Mesendoderm (in vitro differentiated cells): ENCODE data around the gene OSBPL6.

Experiments
- DNase-seq: peaks from one replicate; pipeline ENCODE4 v3.0.0; 2013
- H2AK5ac ChIP-seq: 2 replicates; pipeline ENCODE4 v1.6.1; 2013; ENCODE audit warnings: low read length, inconsistent platforms
- H2BK120ac ChIP-seq: 2 replicates; pipeline ENCODE4 v1.6.1; 2013; ENCODE audit warnings: low read depth, mild to moderate bottlenecking, low read length, moderate library complexity, mixed read lengths
- H2BK15ac ChIP-seq: replicated peaks from 2 replicates; pipeline ENCODE4 v1.6.1; 2013; ENCODE audit warnings: low read depth, mild to moderate bottlenecking, moderate library complexity
- H2BK5ac ChIP-seq: 2 replicates; pipeline ENCODE4 v1.6.1; 2013; ENCODE audit warnings: low read length, inconsistent platforms
- H3K18ac ChIP-seq: 2 replicates; pipeline ENCODE4 v1.6.1; 2013; ENCODE audit warnings: mild to moderate bottlenecking, low read length, mixed read lengths
- H3K23ac ChIP-seq: one replicate; pipeline ENCODE4 v1.6.1; 2013; ENCODE audit warnings: low read length
- H3K27ac ChIP-seq: 2 replicates; pipeline ENCODE4 v1.5.1; 2013; ENCODE audit warnings: low read depth, mild to moderate bottlenecking, inconsistent platforms, low read length, moderate library complexity
- H3K27me3 ChIP-seq: 2 replicates; pipeline ENCODE4 v1.6.1; 2013; ENCODE audit warnings: low read length, control low read depth, mild to moderate bottlenecking, inconsistent platforms; ENCODE audit not compliant: insufficient read depth, poor library complexity
- H3K36me3 ChIP-seq: 2 replicates; pipeline ENCODE4 v1.6.1; 2013; ENCODE audit warnings: low read length, inconsistent platforms; ENCODE audit not compliant: control insufficient read depth, insufficient read depth
- H3K4ac ChIP-seq: one replicate; pipeline ENCODE4 v1.6.1; 2013; ENCODE audit warnings: low read depth, mild to moderate bottlenecking, low read length, moderate library complexity
- H3K4me1 ChIP-seq: 2 replicates; pipeline ENCODE4 v1.6.1; 2013; ENCODE audit warnings: low read depth, low read length, inconsistent platforms; ENCODE audit not compliant: control insufficient read depth
- H3K4me2 ChIP-seq: 2 replicates; pipeline ENCODE4 v1.6.1; 2013; ENCODE audit warnings: low read length
- H3K4me3 ChIP-seq: 2 replicates; pipeline ENCODE4 v1.5.1; 2013; ENCODE audit warnings: mild to moderate bottlenecking, low read length
- H3K56ac ChIP-seq: one replicate; pipeline ENCODE4 v1.6.1; 2013; ENCODE audit warnings: low read length
- H3K79me1 ChIP-seq: 2 replicates; pipeline ENCODE4 v1.6.1; 2013; ENCODE audit warnings: low read length, inconsistent platforms
- H3K79me2 ChIP-seq: 2 replicates; pipeline ENCODE4 v1.6.1; 2013; ENCODE audit warnings: mild to moderate bottlenecking, low read length; ENCODE audit not compliant: control insufficient read depth, insufficient read depth
- H3K9ac ChIP-seq: 2 replicates; pipeline ENCODE4 v1.6.1; 2013; ENCODE audit warnings: low read length, inconsistent platforms
- H4K5ac ChIP-seq: one replicate; pipeline ENCODE4 v1.6.1; 2013; ENCODE audit warnings: low read length
- H4K8ac ChIP-seq: one replicate; pipeline ENCODE4 v1.6.1; 2013; ENCODE audit warnings: low read depth, mild to moderate bottlenecking, control low read depth, low read length, moderate library complexity
- WGBS: extraction: QIAGEN DNeasy Blood & Tissue Kit; methylation state at CpG from one replicate; pipeline ENCODE4 v1.1.7; 2013; ENCODE audit warnings: low lambda C conversion rate, missing lambda C conversion rate; ENCODE audit not compliant: insufficient coverage; ENCODE audit errors: extremely low coverage; 5-methylcytosine and 5-hydroxymethylcytosine counted together

Gene OSBPL6

GRCh38 chr2:178275600-178275999 is 81.3 kb downstream of the OSBPL6 start:
- Histone ChIP-seq H3K27ac (no peak overlapping the region), H3K56ac (no peak overlapping the region), H3K4me1 (no peaks in the 10 kb centered on the region), H2BK120ac (no peak overlapping the region), H3K18ac (no peak overlapping the region), H3K79me1 (no peaks in the 10 kb centered on the region), H2AK5ac (no peak overlapping the region), H3K4ac (no peak overlapping the region), H3K4me2 (no peak overlapping the region), H3K23ac (no peak overlapping the region), H4K5ac (no peak overlapping the region), H2BK15ac (no peak overlapping the region), H3K4me3 (no peak overlapping the region), H4K8ac (no peak overlapping the region), H2BK5ac (no peak overlapping the region), H3K27me3 (no peaks in the 10 kb centered on the region), H3K79me2 (no peaks in the 10 kb centered on the region), H3K36me3 (no peaks in the 10 kb centered on the region), H3K9ac (no peak overlapping the region)
- no CpG with 5 or more reads among the region's 5 CpGs for WGBS
- DNase-seq = no peak

DNA sequence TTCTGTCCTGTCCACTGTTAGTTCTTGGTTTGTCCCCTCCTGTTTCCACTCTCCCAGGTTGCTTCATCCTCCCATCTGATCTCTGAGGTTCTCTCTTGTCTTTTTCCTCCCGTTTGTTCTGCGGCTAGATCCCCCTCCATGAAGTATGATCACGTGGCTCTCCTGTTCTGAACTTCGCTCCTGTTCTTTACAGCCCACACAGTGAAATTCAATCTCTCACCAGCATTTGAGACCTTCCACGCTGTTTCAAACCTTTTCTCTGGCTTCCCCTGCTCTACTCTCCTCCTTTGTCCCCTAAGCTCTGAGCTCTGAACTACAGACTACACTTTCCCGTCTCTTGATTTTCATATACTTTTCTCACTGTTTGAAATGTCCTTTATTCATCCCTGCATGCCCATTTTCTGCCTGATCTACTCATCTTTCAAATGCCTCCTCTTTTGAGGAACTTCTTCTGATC is 83.5 kb downstream of the OSBPL6 start:
- no peak overlapping the region for H4K5ac ChIP-seq
- H2BK120ac ChIP-seq = no peak overlapping the region
- H3K79me1 ChIP-seq = no peaks in the 10 kb centered on the region
- no peak overlapping the region for H3K27ac ChIP-seq
- no peak overlapping the region for H3K23ac ChIP-seq
- peak overlapping the region; percentile 24 for H3K4ac ChIP-seq
- no peaks in the 10 kb centered on the region for H3K4me1 ChIP-seq
- no peaks in the 10 kb centered on the region for H3K27me3 ChIP-seq
- no peak for DNase-seq
- no peak overlapping the region for H2AK5ac ChIP-seq
- no CpG with 5 or more reads among the region's 6 CpGs for WGBS
- no peaks in the 10 kb centered on the region for H3K79me2 ChIP-seq
- no peaks in the 10 kb centered on the region for H3K36me3 ChIP-seq
- no peak overlapping the region for H2BK15ac ChIP-seq
- no peak overlapping the region for H3K4me3 ChIP-seq
- no peak overlapping the region for H3K56ac ChIP-seq
- no peak overlapping the region for H3K9ac ChIP-seq
- no peak overlapping the region for H4K8ac ChIP-seq
- no peak overlapping the region for H3K4me2 ChIP-seq
- no peak overlapping the region for H3K18ac ChIP-seq
- H2BK5ac ChIP-seq = no peak overlapping the region

GRCh38 chr2:178279142-178279541 is 84.8 kb downstream of the OSBPL6 start:
- Histone ChIP-seq H3K27me3 (no peaks in the 10 kb centered on the region), H3K4me1 (no peaks in the 10 kb centered on the region), H2AK5ac (no peak overlapping the region), H3K23ac (no peak overlapping the region), H3K4me2 (no peak overlapping the region), H3K4ac (no peak overlapping the region), H2BK5ac (no peak overlapping the region), H3K4me3 (no peak overlapping the region), H3K18ac (no peak overlapping the region), H4K5ac (no peak overlapping the region), H2BK15ac (no peak overlapping the region), H4K8ac (no peak overlapping the region), H3K79me1 (no peaks in the 10 kb centered on the region), H3K56ac (no peak overlapping the region), H3K79me2 (no peaks in the 10 kb centered on the region), H2BK120ac (no peak overlapping the region), H3K27ac (no peak overlapping the region), H3K36me3 (no peaks in the 10 kb centered on the region), H3K9ac (no peak overlapping the region)
- WGBS = no CpG with 5 or more reads among the region's 2 CpGs
- DNase-seq = peak; percentile 60

DNA sequence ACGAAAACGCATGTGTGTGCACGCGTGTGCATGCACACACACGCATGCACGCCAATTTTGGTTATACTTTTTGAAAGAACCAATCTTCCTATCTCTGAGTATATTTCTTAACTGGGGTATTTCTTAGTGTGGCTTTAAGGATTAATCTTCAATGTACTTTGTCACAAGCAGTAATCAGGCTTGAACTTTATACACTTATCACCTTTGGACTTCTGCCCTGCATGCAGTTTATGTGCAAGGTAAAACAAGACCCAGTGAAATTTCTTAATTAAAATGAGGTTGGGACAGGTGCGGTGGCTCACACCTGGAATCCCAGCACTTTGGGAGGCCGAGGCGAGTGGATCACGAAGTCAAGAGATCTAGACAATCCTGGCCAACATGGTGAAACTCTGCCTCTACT is 85.3 kb downstream of the OSBPL6 start:
- no peak overlapping the region for H3K27ac ChIP-seq
- no peaks in the 10 kb centered on the region for H3K79me1 ChIP-seq
- H3K4me3 ChIP-seq = no peak overlapping the region
- H3K4ac ChIP-seq = no peak overlapping the region
- no peak overlapping the region for H3K4me2 ChIP-seq
- H3K4me1 ChIP-seq = no peaks in the 10 kb centered on the region
- H3K79me2 ChIP-seq = no peaks in the 10 kb centered on the region
- no peak overlapping the region for H3K23ac ChIP-seq
- no peak overlapping the region for H3K56ac ChIP-seq
- no peak overlapping the region for H3K9ac ChIP-seq
- H3K27me3 ChIP-seq = no peaks in the 10 kb centered on the region
- no peak for DNase-seq
- H3K36me3 ChIP-seq = no peaks in the 10 kb centered on the region
- no peak overlapping the region for H4K8ac ChIP-seq
- H2BK5ac ChIP-seq = no peak overlapping the region
- WGBS = no CpG with 5 or more reads among the region's 10 CpGs
- no peak overlapping the region for H2BK15ac ChIP-seq
- no peak overlapping the region for H2BK120ac ChIP-seq
- H4K5ac ChIP-seq = no peak overlapping the region
- no peak overlapping the region for H3K18ac ChIP-seq
- H2AK5ac ChIP-seq = no peak overlapping the region

DNA sequence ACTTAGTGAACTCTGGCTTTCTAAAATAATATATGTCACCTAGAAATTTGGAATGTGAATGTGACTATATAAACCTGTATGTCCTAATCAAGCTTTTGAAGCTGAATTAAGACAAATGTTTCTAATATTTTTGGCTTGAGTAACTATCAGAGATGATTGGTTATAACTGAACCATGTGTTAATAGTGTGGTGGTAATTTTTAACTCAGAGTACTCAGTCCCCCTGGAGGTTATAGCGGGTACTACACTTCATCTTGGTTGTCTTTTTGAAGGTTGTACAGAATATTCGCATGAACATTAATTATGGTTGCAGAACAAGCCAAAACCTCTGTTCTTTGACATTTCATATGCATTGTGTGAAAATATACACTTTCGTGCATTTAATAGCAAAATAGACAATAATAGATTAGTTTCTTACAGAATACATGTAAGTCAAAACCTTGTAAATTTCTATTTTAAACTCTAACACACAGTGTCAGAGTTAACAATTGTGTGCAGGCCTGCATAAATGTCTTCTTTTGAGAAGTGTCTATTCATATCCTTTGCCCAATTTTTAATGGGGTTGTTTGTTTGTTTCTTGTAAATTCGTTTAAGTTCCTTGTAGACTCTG is 86.0 kb downstream of the OSBPL6 start:
- peak; percentile 39 for DNase-seq
- H3K56ac ChIP-seq = no peak overlapping the region

More for the DNA sequence above, 86.0 kb downstream of the OSBPL6 start:
- Histone ChIP-seq H3K27me3 (no peaks in the 10 kb centered on the region), H3K18ac (no peak overlapping the region), H4K5ac (no peak overlapping the region), H4K8ac (no peak overlapping the region), H2BK120ac (no peak overlapping the region), H3K23ac (no peak overlapping the region), H3K4ac (no peak overlapping the region), H3K4me1 (no peaks in the 10 kb centered on the region), H3K27ac (no peak overlapping the region), H3K9ac (no peak overlapping the region), H3K79me1 (no peaks in the 10 kb centered on the region), H2AK5ac (no peak overlapping the region), H3K4me3 (no peak overlapping the region), H2BK15ac (no peak overlapping the region), H3K4me2 (no peak overlapping the region), H2BK5ac (no peak overlapping the region), H3K79me2 (no peaks in the 10 kb centered on the region), H3K36me3 (no peaks in the 10 kb centered on the region)
- WGBS = no CpG with 5 or more reads among the region's 4 CpGs
